WTC11 (cell line): ENCODE data around the gene NHS.

Source experiments
- CTCF ChIP-seq: fragments of 200-600 bp; IDR thresholded peaks from 2 replicates; pipeline ENCODE4 v1.8.0; 2022; ENCODE audit warnings: antibody characterized with exemption
- FOXJ3 ChIP-seq: sonication (generic); formaldehyde crosslinking; IDR thresholded peaks from 2 replicates; pipeline ENCODE4 v1.9.0; 2021; ENCODE audit warnings: missing genetic modification reagents, mild to moderate bottlenecking, borderline replicate concordance
- GTF2I ChIP-seq: fragments of 250-450 bp; sonication (Bioruptor Pico); conservative IDR thresholded peaks from 2 replicates; pipeline ENCODE4 v1.4.0; 2021; ENCODE audit warnings: mild to moderate bottlenecking
- IRF1 ChIP-seq: sonication (generic); formaldehyde crosslinking; IDR thresholded peaks from 2 replicates; pipeline ENCODE4 v1.8.0; 2023; ENCODE audit warnings: missing genetic modification reagents
- SP1 ChIP-seq: sonication (generic); formaldehyde crosslinking; conservative IDR thresholded peaks from 2 replicates; pipeline ENCODE4 v1.8.1; 2022; ENCODE audit warnings: missing genetic modification reagents

GRCh38 chrX:17769701-17770269 lies 394.8 kb downstream of the NHS start:
- TF ChIP-seq GTF2I (CRISPR knock-in tag), result no peak
- TF ChIP-seq SP1, result no peak
- TF ChIP-seq CTCF, result no peak
- no peak for TF ChIP-seq IRF1
- TF ChIP-seq FOXJ3, result no peak
